Fibroblast of the aortic adventitia (primary cell): ENCODE results near the gene ZNF557. TPM values are rescaled to one million over a fixed set of nuclear protein-coding genes. Genes with fewer than 3 reads are reported as not detected.
A peak's percentile ranks its signal among the peaks of the same experiment; 100 is the strongest.

Source experiments
- DNase-seq: peaks from one replicate; pipeline ENCODE4 v3.0.0-alpha.2; 2010; ENCODE audit warnings: low read depth
- H3K4me3 ChIP-seq: 2 replicates; pipeline ENCODE4 v1.5.1; 2011; ENCODE audit warnings: low read depth, mild to moderate bottlenecking, control low read depth, low read length, moderate library complexity
- CTCF ChIP-seq: IDR thresholded peaks from 2 replicates; pipeline ENCODE4 v1.5.1; 2011; ENCODE audit warnings: mild to moderate bottlenecking, low read length, control low read depth, inconsistent platforms; ENCODE audit not compliant: insufficient read depth
- total RNA-seq: library from RNA; depleted of rRNA; stranded (reverse); fragments of >200 nt; gene quantifications from 2 replicates; pipeline ENCODE4 v1.2.3, GENCODE V29; 2012; ENCODE audit warnings: low replicate concordance

Gene ZNF557
- total RNA-seq, 1 donor = 15.8 TPM

DNA sequence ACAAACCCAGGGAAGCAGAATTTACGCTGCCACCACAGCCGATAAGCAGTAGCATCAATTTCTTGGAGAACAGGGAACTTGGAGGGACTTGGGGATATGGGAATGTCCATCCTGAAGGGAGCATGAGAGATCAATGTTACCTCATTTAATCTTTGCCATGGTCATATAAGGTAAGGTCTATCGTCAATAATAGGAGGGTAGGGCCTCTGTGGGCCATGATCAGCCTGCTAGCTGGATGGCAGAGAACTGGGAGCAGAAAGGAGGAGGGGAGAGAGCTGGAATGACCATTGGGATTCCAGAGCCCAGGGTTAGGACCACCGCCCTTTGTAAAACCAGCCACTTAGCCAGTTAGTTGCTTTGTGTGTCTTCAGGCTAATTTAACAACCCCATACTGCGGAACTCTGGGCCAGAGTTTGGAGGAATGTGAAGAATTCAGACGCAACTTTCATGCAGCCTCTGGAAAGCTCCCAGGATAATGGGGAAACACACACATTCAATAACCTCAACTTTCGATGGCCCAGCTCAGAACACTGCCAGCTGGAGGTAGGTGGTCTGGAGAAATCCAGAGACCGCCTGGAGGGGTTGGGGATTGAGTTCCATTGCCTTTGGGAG, 40.3 kb downstream of the ZNF557 start:
- peak; percentile 65 for DNase-seq
- TF ChIP-seq CTCF = no peak
- H3K4me3 ChIP-seq = no peak overlapping the region

- DNase-seq = no peak
- TF ChIP-seq CTCF = no peak
These were observed 43.2 kb downstream of the ZNF557 start for GRCh38 chr19:7112675-7113074.

GRCh38 chr19:7113233-7113632, 43.7 kb downstream of the ZNF557 start:
- no peak for DNase-seq
- H3K4me3 ChIP-seq = no peak overlapping the region
- TF ChIP-seq CTCF = no peak

More at GRCh38 chr19:7112675-7113074, 43.2 kb downstream of the ZNF557 start:
- no peak overlapping the region for H3K4me3 ChIP-seq

DNA sequence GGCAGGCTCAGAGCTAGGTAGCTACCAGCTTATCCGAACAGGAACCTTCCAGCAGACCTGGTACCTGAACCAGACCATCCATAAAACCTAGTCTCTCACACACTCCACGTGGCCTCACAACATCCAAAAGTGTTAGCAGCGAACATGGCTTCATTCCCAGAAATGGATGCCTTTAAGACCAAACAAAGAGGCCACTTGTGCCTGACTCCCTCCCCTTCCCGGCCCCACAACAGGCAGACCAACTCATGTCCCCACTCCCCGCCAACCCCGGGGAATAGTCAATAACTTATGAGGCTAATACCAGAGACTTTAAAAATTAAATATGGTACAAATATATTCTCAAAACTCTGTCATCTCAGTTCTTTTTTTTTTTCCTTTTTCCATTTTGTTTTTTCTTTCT, 46.2 kb downstream of the ZNF557 start:
- no peak for DNase-seq
- TF ChIP-seq CTCF = no peak
- no peak overlapping the region for H3K4me3 ChIP-seq

DNA sequence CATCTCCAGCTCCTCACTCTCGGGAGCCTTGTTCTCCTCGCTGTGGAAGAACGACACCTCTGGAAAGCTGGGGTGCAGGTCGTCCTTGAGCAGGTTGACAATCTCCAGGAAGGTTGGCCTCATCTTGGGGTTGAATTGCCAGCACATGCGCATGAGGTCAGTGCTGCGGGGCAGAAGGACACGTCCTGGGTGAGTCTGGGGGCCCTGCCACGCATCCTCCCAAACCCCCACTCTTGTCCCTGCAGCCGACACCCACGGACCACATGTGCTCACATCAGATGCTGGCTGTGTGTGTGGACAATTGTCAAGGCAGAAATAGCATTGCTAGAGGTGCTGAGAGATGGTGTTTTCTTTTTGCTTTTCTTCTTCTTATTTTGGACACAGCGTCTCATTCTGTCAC, 47.7 kb downstream of the ZNF557 start:
- no peak overlapping the region for H3K4me3 ChIP-seq
- no peak for DNase-seq
- TF ChIP-seq CTCF = no peak

DNA sequence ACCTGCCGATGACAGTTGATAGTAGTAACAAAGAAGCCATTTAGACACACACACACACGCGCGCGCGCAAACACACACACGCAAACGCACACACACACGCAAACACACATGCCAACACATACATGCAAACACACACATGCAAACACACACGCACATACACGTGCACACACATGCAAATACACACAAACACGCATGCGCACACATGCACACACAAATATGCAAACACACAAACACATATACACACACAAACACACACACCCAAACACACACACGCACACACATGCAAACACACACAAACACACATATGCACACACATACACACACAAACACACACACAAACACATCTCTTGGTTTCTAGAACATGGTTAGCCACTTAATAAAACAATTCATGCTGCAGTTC, 50.1 kb downstream of the ZNF557 start:
- DNase-seq = no peak
- no peak overlapping the region for H3K4me3 ChIP-seq
- no peak for TF ChIP-seq CTCF

- H3K4me3 ChIP-seq = no peak overlapping the region
- TF ChIP-seq CTCF = no peak
- no peak for DNase-seq
These were observed 51.0 kb downstream of the ZNF557 start for GRCh38 chr19:7120499-7120898.
